CD4-positive, alpha-beta T cell treated with Interleukin-1 beta for 1 hour (primary cell): ENCODE results near the gene PER3.

Experiments
- DNase-seq, 2 donors: peaks; one replicate each; pipeline ENCODE4 v3.0.0-alpha.2; 2020 to 2022

The PER3 gene

DNA sequence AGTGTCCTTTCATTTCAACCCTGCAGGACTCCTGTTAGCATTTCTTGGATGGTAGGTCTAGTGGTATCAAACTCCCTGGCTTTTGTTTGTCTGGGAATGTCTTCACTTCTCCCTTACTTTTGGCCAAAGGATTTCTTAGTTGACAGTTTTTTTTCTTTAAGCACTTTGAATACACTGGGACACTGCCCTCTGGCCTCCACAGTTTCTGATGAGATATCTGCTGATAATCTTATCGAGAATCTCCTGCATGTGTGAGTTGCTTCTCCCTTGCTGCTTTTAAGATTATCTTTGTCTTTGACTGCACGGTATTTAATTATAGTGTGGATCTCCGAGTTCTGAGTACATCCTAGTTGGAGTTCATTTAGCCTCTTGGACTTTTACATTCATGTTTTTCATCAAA, 55.4 kb downstream of the PER3 start:
- no peak for DNase-seq

- DNase-seq: peak in 1 of 2 donors; percentile 5
Measured at GRCh38 chr1:7842517-7842916, 58.4 kb downstream of the PER3 start.

- DNase-seq: no peak
Measured at GRCh38 chr1:7845761-7846160, 61.7 kb downstream of the PER3 start.

- no peak for DNase-seq
Measured at GRCh38 chr1:7846656-7847055, 62.6 kb downstream of the PER3 start.

- DNase-seq: no peak
Measured at GRCh38 chr1:7847599-7847998, 63.5 kb downstream of the PER3 start.

- no peak for DNase-seq
Measured at GRCh38 chr1:7850786-7851185, 66.7 kb downstream of the PER3 start.

DNA sequence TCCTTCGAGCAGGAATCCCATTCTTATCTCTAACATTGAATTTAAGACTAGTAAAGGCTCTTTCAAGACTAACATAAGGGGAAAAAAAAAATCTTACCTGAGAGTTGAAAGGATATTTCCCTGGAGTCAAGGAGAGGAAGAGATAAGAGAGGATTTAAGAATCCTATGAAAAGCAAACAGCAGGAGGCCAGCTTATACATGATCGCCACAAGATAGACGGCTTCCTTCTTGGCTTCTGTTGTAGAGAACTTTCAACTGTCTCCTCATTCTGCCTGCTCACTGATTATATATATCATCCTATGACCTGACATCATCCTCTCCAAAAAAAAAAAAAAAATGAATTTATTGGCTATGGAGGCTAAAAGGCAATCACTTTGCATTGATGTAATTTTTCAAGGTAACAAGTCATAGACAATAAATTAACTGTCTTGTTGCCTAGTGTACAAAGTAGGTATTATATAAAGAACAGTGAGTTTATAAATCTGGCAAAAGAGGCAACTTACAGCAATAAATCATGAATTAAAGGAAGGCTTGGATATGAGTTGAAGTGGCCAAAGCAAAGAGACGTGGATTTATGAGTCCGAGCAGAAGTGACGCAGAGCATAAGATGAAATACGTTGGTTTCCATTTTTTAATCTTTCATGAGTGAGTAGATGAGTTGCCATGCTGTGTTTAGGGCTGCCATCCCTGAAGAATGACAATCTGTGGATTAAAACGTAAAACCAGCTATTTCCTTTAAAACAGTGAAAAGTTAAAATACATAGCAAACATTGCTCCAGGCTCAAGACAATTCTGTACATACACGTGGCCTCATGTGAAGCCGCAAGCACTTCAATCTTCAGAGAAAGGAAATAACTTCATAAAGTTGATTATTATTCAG, 69.0 kb downstream of the PER3 start, which contains the start of gene UTS2:
UTS2 (minus strand) TSS at position 262 of the 880 bp plus-strand sequence; CDS start at position 200, 62 bp downstream.
- no peak for DNase-seq

DNA sequence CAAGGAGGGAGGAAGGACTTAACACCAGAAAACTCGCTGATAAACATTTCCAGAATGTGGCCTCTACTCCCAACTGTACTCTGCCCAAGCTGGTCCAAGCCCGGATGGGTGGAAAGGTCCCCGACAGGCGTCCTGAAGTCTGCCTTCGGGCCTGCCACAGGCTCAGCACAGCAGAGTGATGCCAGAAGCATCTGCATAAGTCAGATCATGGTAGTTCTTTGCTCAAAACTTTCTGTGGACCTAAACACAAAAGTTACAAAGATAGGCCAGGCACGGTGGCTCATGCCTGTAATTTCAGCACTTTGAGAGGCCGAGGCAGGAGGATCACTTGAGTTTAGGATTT, 69.6 kb downstream of the PER3 start:
- DNase-seq: no peak

DNA sequence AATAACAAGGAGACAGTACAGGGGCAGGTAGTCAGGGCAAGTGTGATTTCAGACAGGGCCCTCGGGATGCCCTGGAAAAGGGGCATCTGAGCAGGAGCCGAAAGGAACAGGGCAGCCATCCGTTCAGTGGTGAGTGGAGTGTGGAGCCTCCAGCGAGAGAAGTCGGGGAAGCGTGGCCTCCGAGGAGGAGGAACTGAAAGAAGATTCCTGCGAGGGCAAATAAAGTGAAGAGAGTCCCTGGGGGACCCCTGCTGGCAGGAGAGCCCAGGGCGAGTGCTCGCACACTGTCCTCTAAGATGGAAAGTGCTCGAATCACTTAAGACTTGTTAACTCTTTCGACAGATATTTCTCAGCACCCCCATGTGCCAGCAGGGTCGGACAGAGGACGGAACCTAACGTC, 72.3 kb downstream of the PER3 start:
- peak in 1 of 2 donors; percentile 6 for DNase-seq

- no peak for DNase-seq
Measured at GRCh38 chr1:7857000-7857399, 72.9 kb downstream of the PER3 start.

GRCh38 chr1:7857985-7858384, 73.9 kb downstream of the PER3 start:
- DNase-seq: no peak

GRCh38 chr1:7859406-7859805, 75.3 kb downstream of the PER3 start:
- DNase-seq: no peak

GRCh38 chr1:7860130-7860529, 76.0 kb downstream of the PER3 start:
- no peak for DNase-seq

GRCh38 chr1:7861452-7861851, 77.4 kb downstream of the PER3 start:
- DNase-seq: no peak

GRCh38 chr1:7862211-7863060, 78.3 kb downstream of the PER3 start:
- DNase-seq: no peak

GRCh38 chr1:7863756-7864328, 79.8 kb downstream of the PER3 start:
- no peak for DNase-seq

DNA sequence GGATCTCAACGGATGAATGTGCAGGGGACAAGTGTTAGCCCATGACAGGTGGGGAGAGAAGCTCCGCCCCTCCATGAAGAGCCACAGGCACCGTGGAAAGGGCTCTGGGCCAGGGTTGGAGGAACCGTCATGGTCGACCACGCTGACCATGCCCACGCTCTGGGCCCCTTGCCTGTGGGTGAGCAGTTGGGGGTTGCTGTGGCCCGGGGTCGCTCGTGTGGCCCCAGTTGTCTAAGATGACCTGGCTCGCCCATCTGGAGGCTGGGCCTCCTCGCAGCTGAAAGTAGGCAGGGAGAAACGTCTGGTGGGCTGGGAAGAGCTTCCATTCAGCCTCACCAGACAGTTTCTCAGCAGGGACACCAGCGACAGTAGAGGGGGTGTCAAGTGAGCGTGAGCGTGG, 81.9 kb downstream of the PER3 start:
- no peak for DNase-seq

GRCh38 chr1:7868070-7868780, 84.1 kb downstream of the PER3 start:
- DNase-seq: no peak

DNA sequence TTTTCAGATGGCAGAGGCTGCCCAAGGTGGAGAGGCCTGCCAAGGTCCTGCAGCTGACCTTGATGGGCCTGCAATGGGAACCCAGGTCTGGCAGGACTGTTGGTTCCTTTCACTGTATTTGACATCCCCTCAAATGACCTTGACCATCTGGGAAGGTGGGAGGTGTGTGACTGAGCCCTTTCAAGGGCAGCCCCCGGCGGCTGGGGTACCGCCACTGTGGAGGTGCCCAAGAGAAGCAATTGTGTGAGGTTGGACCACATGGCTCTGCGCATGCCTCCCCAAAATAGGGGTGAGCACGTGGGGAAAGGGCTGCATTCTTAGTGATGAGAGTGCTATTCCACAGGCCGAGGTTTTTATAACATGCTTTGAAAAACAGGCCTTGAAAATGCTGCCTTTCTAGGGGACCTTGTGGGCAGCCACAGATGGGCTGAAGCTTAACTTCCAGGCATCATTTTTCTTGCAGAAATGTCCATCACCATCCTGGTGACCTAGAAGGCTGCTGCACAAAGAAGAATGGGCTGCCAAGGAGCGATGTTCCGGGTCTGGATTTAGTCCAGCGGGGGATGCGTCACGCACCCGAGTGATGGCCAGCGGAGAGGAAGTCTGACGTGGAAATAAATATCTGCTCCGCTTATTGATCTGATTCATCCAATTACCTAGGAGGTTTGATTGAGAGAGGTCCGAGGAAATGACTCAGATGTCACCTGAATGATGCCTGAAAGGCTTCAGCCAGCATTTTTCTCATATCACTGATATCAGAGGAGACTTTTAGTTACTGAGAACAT, 85.2 kb downstream of the PER3 start:
- DNase-seq: no peak

GRCh38 chr1:7871136-7871535, 87.0 kb downstream of the PER3 start:
- no peak for DNase-seq

DNA sequence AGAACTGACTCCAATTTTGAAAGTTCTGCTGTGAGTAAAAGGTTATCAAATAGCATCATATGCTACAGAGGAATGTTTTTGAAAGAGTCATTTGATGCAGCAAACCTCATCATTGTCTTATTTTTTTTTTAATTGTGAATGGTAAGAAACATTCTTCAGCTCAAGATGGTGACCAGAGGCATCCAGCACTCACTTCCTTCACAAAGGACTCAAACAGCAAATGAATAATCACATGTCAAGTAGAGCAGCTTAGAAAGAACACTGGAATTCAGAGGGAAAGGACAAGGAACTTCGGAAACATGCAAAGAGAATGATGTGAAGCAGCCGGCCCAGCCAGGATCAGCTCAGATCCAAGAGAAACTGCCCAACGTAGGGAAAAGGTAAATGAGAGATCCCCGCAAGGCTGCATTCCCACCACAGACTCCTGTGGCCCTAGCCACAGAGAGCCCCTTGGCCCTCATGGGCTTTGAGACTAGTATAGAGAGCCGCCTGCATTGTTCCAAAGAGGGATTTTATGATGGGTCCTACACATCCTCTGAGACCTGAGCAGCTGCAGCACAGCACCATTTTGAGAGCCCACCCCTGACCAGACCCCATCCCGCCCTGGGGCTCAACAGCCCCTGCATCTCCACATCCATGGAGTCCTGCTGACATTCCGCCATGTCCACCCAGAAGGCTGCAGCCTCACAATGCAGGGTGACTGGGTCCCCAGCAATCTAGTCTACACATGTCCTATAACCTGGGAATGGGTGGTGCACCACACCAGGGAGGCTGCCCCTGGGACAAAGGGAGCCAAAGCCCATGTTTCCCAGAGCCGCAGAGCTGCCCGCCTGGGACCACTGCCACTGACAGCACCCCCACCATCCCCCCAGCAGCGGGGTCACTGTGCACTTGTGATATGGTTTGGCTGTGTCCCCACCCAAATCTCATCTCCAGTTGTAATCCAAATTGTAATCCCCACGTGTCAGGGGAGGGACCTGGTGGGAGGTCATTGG, 90.0 kb downstream of the PER3 start:
- DNase-seq: no peak
